NCI-H524 treated with DMSO at 0.1 percent for 48 hours (cell line): ENCODE measurements around the gene PRCD.

Experiments used
- DNase-seq: peaks from one replicate; lab custom pipeline; 2025; lab: John Stamatoyannopoulos, UW

The PRCD gene

DNA sequence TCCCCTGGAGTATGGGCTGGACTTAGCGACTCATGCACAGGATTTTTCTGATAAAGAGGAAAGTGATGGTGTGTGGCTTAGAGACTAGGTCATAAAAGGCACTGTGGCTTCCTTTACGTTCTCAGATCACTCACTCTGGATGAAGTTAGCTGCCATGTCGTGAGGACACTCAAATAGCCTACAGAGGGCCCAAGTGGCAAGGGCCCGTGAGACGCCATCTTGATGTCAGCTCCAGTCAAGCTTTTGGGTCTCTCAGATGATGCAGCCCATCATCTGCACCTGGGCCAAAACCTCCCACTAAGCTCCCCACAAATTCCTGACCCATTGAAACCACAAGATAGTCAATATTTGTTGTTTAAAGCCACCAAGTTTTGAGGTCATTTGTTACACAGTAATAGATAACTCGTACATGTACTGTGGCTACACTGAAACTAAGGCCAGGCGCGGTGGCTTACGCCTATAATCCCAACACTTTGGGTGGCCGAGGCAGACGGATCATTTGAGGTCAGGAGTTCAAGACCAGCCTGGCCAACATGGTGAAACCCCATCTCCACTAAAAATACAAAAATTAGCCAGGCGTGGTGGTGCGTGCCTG lies 31.1 kb downstream of the PRCD start:
- no peak for DNase-seq

GRCh38 chr17:76572201-76572910 lies 32.5 kb downstream of the PRCD start:
- DNase-seq, result no peak

GRCh38 chr17:76573096-76573495 lies 33.3 kb downstream of the PRCD start:
- DNase-seq, result no peak

GRCh38 chr17:76574166-76574565 lies 34.3 kb downstream of the PRCD start:
- no peak for DNase-seq

DNA sequence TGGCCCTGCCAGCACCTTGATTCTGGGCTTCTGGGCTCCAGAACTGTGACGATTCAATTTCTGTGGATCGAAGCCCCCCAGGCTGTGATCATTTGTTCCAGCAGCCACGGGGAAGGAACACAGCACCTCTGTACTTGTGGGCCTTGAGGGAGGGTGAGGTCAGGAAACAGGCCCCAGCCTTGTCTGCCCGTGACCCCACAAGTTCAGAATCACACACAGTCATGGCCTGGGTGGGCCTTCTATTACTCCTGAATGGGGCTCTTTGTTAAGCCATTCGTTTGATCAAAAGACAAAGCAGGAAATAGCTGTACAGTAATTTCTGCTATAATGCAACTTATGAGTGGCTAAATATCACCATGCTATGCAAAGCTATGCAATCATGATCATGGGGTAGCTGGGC lies 35.7 kb downstream of the PRCD start:
- no peak for DNase-seq

- no peak for DNase-seq
Observed at GRCh38 chr17:76576189-76576588, 36.3 kb downstream of the PRCD start.

GRCh38 chr17:76577876-76578275 lies 38.0 kb downstream of the PRCD start:
- no peak for DNase-seq

- no peak for DNase-seq
Observed at GRCh38 chr17:76578376-76578775, 38.5 kb downstream of the PRCD start.

DNA sequence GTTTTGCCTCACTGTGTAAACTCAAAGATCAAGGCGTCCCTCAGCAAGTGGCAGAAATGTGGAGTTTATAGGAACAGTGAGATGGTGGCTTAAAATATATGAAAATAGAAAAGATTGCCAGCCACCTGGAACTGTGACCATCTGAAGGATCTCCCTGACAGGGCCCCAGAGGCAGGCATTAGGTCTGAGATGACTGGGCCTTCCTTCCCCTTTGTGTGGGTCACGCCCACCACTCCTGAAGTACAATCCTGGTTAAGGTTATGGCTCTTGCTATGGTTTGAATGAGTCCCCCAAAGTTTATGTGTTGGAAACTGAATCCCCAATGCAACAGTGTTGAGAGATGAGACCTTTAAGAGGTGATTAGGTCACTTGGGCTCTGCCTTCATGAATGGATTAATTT lies 39.4 kb downstream of the PRCD start:
- DNase-seq, result no peak

GRCh38 chr17:76581515-76581914 lies 41.7 kb downstream of the PRCD start:
- DNase-seq, result no peak

DNA sequence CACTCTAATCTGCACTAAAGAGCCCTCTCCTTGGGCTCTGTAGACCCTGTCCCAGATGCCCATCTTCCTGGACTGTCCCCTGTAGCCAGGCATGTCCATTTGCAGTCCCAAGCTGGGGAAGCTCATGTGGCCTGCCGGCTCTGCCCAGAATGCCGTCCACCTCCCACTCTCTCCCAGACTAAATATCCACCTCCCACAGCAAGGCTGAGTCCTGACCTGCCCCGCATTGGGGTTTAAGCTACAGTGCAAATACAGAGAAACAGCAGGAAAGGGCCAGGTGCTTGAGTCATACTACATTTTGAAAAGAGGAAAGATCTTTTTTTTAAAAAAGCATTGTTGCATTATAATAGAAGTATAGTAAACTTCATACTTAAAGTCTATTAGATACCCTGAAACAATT lies 42.8 kb downstream of the PRCD start:
- DNase-seq, result no peak

GRCh38 chr17:76584427-76585032 lies 44.7 kb downstream of the PRCD start:
- DNase-seq, result no peak

GRCh38 chr17:76585033-76585648 lies 45.3 kb downstream of the PRCD start:
- no peak for DNase-seq

GRCh38 chr17:76585649-76586593 lies 46.1 kb downstream of the PRCD start, which contains the start of gene ST6GALNAC2:
ST6GALNAC2 (minus strand) TSS chr17:76585860; CDS start chr17:76585808, 52 bp downstream.
- DNase-seq, result no peak

DNA sequence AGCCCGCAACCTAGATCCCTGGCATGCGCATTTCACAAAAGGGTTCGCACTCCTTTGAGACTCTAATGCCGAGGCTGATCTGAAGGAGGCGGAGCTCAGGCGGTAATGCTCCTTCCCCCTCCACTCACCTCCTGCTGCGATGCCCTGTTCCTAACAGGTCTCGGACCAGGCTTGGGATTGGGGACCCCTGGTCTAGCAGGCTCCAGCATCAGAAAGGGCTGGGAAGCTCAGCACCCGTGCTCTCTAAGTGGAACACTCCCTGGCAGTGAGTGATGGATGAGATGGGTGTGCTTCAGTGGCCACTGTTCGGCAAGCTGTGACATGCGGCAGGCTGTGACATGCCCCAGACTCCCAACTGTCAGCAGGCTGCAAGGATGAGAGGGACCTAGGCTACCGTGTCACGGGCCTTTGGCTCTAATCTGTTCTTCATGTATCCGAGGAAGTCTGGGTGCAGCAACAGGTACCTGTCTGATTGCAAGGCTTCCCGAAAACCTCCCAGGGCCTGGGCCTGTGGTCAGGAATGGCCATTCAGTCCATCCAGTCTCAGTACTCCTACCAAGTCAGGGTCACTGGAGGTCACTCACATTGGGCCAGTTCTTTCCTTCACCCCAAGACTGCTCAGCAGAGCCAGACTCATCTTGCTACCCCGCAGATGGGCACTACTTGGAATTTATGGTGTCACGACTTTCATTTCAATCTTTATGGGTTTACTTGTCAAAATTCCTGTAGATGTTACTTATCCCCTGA lies 47.1 kb downstream of the PRCD start:
- DNase-seq, result peak; percentile 96

GRCh38 chr17:76588182-76588581 lies 48.3 kb downstream of the PRCD start:
- no peak for DNase-seq

DNA sequence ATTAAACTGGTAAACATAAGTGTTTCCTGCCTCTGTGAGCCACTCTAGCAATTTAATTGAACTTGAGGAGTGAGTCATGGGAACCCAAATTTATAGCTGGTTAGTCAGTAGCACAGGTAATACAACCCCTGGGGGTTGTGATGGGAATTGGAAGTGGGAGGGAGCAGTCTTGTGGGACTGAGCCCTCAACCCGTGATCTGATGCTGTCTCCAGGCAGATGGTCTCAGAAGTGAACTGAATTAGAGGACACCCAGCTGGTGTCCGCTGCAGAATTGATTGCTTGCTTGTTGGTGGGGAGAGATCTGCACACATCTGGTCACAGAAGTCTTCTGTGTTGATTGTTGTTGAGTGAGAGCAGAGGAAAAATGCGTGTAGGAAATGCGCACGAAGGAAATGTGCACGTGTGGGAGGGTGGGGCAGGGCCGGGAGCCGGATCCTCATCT lies 53.6 kb downstream of the PRCD start:
- DNase-seq, result peak; percentile 92

GRCh38 chr17:76593959-76594358 lies 54.1 kb downstream of the PRCD start:
- no peak for DNase-seq

DNA sequence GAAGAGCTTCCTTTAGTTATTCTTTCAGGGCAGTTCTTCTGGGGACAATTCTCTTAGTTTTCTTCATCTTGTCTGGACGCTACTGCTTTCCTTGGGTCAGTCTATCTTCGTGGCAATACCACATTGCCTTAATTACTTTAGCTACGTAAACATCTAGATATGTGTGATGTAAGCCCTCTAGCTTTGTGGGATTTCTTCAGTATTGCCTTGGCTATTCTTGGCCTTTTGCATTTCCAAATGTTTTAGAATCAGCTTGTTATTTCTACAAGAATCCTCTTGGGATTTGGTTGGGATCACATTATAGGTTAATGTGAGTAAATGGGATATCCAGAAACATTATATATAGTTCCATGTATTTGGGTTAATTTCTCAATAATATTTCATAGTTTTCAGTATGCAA lies 54.8 kb downstream of the PRCD start:
- no peak for DNase-seq
